ENCODE data around the gene KEL.

Gene KEL

GRCh38 chr7:142908921-142909890, 53.0 kb downstream of the KEL start:
- ChIA-PET CTCF (no interaction called here), POLR2A (no interaction called here)
- TF ChIP-seq FOXM1 (IDR thresholded peaks at IDR 0.05; ENCODE audit: borderline replicate concordance) (no peak), FOXK2 (IDR thresholded peaks at IDR 0.05) (no peak), ELF4 (IDR thresholded peaks at IDR 0.05) (no peak), SUZ12 (IDR thresholded peaks at IDR 0.05) (no peak), NFRKB (IDR thresholded peaks at IDR 0.05) (no peak), CTBP1 (IDR thresholded peaks at IDR 0.05; ENCODE audit: borderline replicate concordance) (no peak), L3MBTL2 (conservative IDR thresholded peaks at IDR 0.05) (no peak), TARDBP (IDR thresholded peaks at IDR 0.05) (no peak), FOXA1 (IDR thresholded peaks at IDR 0.05) (no peak), LEF1 (IDR thresholded peaks at IDR 0.05; ENCODE audit: borderline replicate concordance) (no peak), ARNT (IDR thresholded peaks at IDR 0.05) (no peak), HDGF (IDR thresholded peaks at IDR 0.05; ENCODE audit: borderline replicate concordance) (no peak)
- TF ChIP-seq, protein P1, sequence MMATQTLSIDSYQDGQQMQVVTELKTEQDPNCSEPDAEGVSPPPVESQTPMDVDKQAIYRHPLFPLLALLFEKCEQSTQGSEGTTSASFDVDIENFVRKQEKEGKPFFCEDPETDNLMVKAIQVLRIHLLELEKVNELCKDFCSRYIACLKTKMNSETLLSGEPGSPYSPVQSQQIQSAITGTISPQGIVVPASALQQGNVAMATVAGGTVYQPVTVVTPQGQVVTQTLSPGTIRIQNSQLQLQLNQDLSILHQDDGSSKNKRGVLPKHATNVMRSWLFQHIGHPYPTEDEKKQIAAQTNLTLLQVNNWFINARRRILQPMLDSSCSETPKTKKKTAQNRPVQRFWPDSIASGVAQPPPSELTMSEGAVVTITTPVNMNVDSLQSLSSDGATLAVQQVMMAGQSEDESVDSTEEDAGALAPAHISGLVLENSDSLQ (IDR thresholded peaks at IDR 0.05), result no peak
- DNase-seq (ENCODE audit: extremely low spot score), result peak; percentile 43

- TF ChIP-seq ZNF384 (IDR thresholded peaks at IDR 0.05) (no peak), CTBP1 (IDR thresholded peaks at IDR 0.05; ENCODE audit: borderline replicate concordance) (no peak), ELF4 (IDR thresholded peaks at IDR 0.05) (no peak), NFRKB (IDR thresholded peaks at IDR 0.05) (no peak), HDGF (IDR thresholded peaks at IDR 0.05; ENCODE audit: borderline replicate concordance) (no peak), LEF1 (IDR thresholded peaks at IDR 0.05; ENCODE audit: borderline replicate concordance) (no peak), FOXA1 (IDR thresholded peaks at IDR 0.05) (no peak), FOXM1 (IDR thresholded peaks at IDR 0.05; ENCODE audit: borderline replicate concordance) (no peak), FOXK2 (IDR thresholded peaks at IDR 0.05) (no peak)
- TF ChIP-seq, protein P1 (IDR thresholded peaks at IDR 0.05), result no peak
- DNase-seq (ENCODE audit: extremely low spot score), result no peak
- POLR2A ChIA-PET, result no interaction called here
- CTCF ChIA-PET, result no interaction called here
Measured at GRCh38 chr7:142908290-142908689, 53.9 kb downstream of the KEL start.

- ChIA-PET POLR2A (no interaction called here), CTCF (no interaction called here)
- TF ChIP-seq ARNT (IDR thresholded peaks at IDR 0.05) (no peak), FOXK2 (IDR thresholded peaks at IDR 0.05) (no peak), CTBP1 (IDR thresholded peaks at IDR 0.05; ENCODE audit: borderline replicate concordance) (no peak), ZNF384 (IDR thresholded peaks at IDR 0.05) (no peak), SP1 (IDR thresholded peaks at IDR 0.05) (no peak), FOXA1 (IDR thresholded peaks at IDR 0.05) (no peak), FOXM1 (IDR thresholded peaks at IDR 0.05; ENCODE audit: borderline replicate concordance) (no peak), ELF4 (IDR thresholded peaks at IDR 0.05) (no peak), LEF1 (IDR thresholded peaks at IDR 0.05; ENCODE audit: borderline replicate concordance) (no peak), HDGF (IDR thresholded peaks at IDR 0.05; ENCODE audit: borderline replicate concordance) (no peak), BHLHE40 (IDR thresholded peaks at IDR 0.05; ENCODE audit: borderline replicate concordance) (no peak), TARDBP (IDR thresholded peaks at IDR 0.05) (no peak), SUZ12 (IDR thresholded peaks at IDR 0.05) (no peak), L3MBTL2 (conservative IDR thresholded peaks at IDR 0.05) (no peak)
- TF ChIP-seq, protein P1 (IDR thresholded peaks at IDR 0.05), result no peak
- DNase-seq (ENCODE audit: extremely low spot score), result no peak
Measured at GRCh38 chr7:142906643-142907042, 55.5 kb downstream of the KEL start.

DNA sequence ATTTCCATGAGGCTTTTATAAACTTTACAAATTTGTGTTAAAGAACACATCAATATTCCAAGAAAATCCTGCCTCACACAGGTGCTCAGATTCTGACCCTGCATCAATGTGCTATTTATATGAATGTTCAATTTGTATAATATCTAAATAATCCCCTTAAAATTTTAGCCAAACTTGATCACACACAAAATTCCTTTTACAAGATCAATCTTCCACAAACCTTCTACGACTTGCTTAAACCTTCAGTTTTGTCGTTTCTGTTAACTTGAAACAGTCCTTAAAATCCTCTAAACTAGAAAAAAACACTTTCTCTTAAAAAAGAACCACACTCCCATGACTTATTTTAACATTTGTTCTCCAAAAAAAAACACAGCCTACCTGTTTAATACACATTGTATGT, 56.4 kb downstream of the KEL start:
- TF ChIP-seq FOXA1 (IDR thresholded peaks at IDR 0.05), result no peak
- TF ChIP-seq FOXK2 (IDR thresholded peaks at IDR 0.05), result no peak
- TF ChIP-seq, protein P1 (IDR thresholded peaks at IDR 0.05), result no peak
- TF ChIP-seq TARDBP (IDR thresholded peaks at IDR 0.05), result no peak
- no peak for TF ChIP-seq CTBP1 (IDR thresholded peaks at IDR 0.05; ENCODE audit: borderline replicate concordance)
- TF ChIP-seq L3MBTL2 (conservative IDR thresholded peaks at IDR 0.05), result no peak
- no peak for TF ChIP-seq ELF4 (IDR thresholded peaks at IDR 0.05)
- no peak for TF ChIP-seq SUZ12 (IDR thresholded peaks at IDR 0.05)
- TF ChIP-seq SP1 (IDR thresholded peaks at IDR 0.05), result no peak
- TF ChIP-seq HDGF (IDR thresholded peaks at IDR 0.05; ENCODE audit: borderline replicate concordance), result no peak
- TF ChIP-seq LEF1 (IDR thresholded peaks at IDR 0.05; ENCODE audit: borderline replicate concordance), result no peak
- POLR2A ChIA-PET, result no interaction called here
- DNase-seq (ENCODE audit: extremely low spot score), result no peak
- CTCF ChIA-PET, result no interaction called here

DNA sequence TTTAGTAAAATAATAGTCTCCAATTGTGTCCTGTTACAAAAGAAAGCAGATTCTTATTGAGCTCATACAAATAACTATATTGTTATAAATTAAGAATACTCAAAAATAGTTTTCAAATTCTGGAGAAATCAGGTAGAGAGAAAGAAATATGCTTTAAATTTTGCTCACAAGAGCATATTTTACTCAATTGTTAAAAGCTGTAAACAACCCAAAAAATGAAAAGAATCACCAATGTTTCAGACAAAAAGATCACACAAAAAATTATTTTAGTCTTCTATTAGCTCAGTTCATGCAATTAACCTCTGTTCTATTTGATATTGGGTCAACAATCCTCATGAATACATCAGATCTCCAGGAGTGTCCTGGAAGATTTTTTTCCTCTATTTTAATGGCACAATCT, 58.0 kb downstream of the KEL start:
- CTCF ChIA-PET, result no interaction called here
- POLR2A ChIA-PET, result no interaction called here
- no peak for TF ChIP-seq FOXK2 (IDR thresholded peaks at IDR 0.05)
- TF ChIP-seq FOXA1 (IDR thresholded peaks at IDR 0.05), result no peak
- no peak for TF ChIP-seq SUZ12 (IDR thresholded peaks at IDR 0.05)
- no peak for TF ChIP-seq NFRKB (IDR thresholded peaks at IDR 0.05)
- TF ChIP-seq SP1 (IDR thresholded peaks at IDR 0.05), result no peak
- TF ChIP-seq FOXM1 (IDR thresholded peaks at IDR 0.05; ENCODE audit: borderline replicate concordance), result no peak
- no peak for TF ChIP-seq CTBP1 (IDR thresholded peaks at IDR 0.05; ENCODE audit: borderline replicate concordance)
- TF ChIP-seq ARNT (IDR thresholded peaks at IDR 0.05), result no peak
- no peak for TF ChIP-seq LEF1 (IDR thresholded peaks at IDR 0.05; ENCODE audit: borderline replicate concordance)
- no peak for TF ChIP-seq L3MBTL2 (conservative IDR thresholded peaks at IDR 0.05)
- no peak for TF ChIP-seq HDGF (IDR thresholded peaks at IDR 0.05; ENCODE audit: borderline replicate concordance)
- TF ChIP-seq ELF4 (IDR thresholded peaks at IDR 0.05), result no peak
- TF ChIP-seq TARDBP (IDR thresholded peaks at IDR 0.05), result no peak

More for the DNA sequence above, 58.0 kb downstream of the KEL start:
- no peak for DNase-seq (ENCODE audit: extremely low spot score)
